Activated effector memory CD4-positive, alpha-beta T cell treated with Interleukin-2 at 50 U/mL for 16 hours (primary cell): ENCODE measurements around the gene CBLIF.
"Not testable (repeated sequence)": the region's sequence is repeated elsewhere in the genome, so short reads cannot be mapped to it uniquely, and the experiment has no call there.

Experiments used
- DNase-seq: peaks from one replicate; pipeline ENCODE4 v3.0.0-alpha.2; 2020

Gene CBLIF

GRCh38 chr11:59846556-59846955 lies 1.3 kb upstream of the CBLIF start:
- DNase-seq = no peak

DNA sequence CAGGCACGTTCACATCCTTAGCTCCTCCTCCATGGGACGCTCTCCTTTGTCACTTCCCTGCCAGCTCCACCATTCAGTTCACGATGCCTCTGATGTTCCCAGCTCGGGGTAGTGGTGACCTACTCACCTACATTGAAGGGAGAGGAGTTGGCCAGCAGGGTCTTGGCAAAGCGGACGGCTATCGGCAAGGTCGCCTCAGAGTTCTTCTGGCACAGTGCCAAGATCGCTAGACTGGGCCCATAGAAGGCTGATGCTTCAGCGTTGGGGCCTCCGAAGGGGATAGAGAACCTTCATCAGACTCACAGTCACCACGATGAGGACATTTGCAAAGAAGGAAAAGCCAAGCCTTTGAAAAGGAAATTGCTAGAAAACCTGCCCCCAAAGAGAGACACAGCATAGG lies 3.0 kb downstream of the CBLIF start:
- no peak for DNase-seq

GRCh38 chr11:59841514-59841913 lies 3.8 kb downstream of the CBLIF start:
- DNase-seq = no peak

- DNase-seq = no peak
These were observed 5.7 kb downstream of the CBLIF start for GRCh38 chr11:59839615-59840014.

- no peak for DNase-seq
These were observed 11.7 kb downstream of the CBLIF start for GRCh38 chr11:59833602-59834001.

GRCh38 chr11:59829358-59829757 lies 15.9 kb downstream of the CBLIF start:
- no peak for DNase-seq

GRCh38 chr11:59822989-59823566 lies 22.2 kb downstream of the CBLIF start:
- DNase-seq = no peak

DNA sequence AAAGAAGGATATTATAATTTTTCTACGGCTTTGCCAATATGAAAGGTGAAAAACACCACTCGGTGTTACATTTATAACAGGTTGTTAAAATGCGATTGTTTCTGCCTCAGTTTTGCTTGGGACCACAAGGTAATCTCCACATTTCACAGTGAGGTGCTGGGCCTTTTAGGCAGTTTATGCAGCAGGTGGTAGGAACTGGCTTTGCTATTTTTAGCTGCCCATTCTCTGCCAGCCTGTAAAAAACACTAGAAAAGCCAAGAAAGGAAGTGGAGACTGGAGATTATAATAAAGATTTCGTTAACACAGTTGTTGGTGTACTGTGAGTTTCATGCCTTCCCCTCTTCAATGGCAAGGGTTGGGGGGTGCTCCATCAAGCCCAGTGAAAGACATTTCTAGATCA lies 26.7 kb downstream of the CBLIF start:
- no peak for DNase-seq

GRCh38 chr11:59816434-59816833 lies 28.9 kb downstream of the CBLIF start:
- DNase-seq = not testable (repeated sequence)

- DNase-seq = no peak
These were observed 29.5 kb downstream of the CBLIF start for GRCh38 chr11:59815754-59816153.

- DNase-seq = no peak
These were observed 31.3 kb downstream of the CBLIF start for GRCh38 chr11:59814021-59814420.

DNA sequence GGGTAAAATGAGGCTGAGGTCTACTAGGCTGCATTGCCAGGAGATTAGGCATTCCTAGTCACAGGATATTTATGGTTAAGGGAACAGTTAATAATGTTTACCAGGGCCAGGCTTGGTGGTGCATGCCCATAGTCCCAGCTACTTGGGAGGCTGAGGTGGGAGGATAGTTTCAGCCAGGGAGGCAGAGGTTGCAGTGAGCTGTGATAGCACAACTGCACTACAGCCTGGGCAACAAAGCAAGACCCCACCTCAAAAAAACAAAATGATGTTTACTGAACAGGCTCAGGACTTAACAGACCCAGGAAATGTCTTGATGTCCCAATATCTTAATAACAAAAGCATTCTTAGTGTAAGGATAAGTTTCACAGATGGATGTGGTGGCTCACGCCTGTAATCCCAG lies 31.9 kb downstream of the CBLIF start:
- no peak for DNase-seq

- no peak for DNase-seq
These were observed 33.1 kb downstream of the CBLIF start for GRCh38 chr11:59812220-59812619.

DNA sequence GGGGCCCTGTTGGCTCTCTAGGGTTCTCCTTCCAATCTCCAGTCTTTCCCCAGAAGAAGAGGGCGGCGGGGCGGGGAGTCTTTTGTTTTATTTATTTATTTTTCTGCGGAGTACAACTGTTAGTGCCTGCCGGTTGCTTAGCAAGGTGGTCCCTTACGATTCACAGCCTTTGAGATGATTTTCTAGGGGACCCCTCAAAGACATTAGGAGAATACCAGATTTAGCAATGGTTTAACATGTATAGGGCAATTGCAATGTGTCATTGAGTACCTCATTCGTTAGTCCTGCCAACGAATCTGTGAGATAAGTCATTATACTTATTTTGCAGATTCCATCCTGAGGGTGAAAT lies 34.4 kb downstream of the CBLIF start:
- no peak for DNase-seq

GRCh38 chr11:59810189-59810910 lies 34.9 kb downstream of the CBLIF start, which contains the start of gene MRPL16:
Gene MRPL16 (minus strand): TSS chr11:59810778. CDS start chr11:59810658, 120 bp downstream.
- peak; percentile 86 for DNase-seq

DNA sequence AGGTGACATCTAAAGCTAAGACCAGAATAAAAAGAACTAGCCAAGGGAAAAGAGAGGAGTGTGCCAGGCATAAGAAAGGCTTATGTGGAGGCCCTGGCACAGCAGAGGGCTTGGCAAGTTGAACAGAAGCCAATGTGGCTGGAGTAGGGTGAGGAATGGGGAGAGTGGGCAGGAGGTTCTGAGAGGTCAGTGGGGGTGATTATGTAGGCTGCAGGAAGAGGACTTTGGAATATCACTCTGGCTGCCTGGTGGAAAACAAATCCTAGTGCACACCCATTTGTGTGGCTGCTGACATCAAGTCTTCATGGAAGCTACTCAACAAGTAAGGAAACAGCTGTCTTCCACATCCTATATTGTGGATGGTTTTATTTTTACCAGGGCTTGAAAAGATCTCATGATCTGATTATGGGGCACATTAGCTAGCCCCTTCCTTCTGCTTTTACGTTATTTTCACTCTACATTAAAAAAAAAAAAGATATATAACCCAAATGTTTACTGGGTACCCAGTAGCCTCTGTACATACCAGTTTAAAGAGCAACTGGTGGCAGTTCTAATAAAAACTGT lies 38.2 kb downstream of the CBLIF start:
- no peak for DNase-seq

DNA sequence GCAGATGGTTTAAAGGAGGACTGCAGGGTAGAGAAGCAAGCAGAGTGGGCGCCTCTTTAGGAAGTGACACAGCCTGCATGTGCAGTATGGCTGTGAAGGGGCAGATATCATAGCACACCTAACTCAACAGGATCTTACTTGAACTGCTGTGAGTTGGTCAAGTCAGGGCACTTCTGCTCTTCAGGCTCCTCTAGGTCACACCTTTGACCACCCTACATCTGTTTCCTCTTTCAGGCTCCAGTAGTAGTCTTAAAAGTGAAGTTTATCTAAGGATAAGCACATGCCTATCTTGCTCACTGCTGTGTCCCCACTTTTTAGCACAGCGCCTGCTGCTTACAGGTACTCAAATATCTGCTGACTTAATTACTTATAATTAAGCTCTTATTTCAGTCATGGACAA lies 41.2 kb downstream of the CBLIF start:
- DNase-seq = no peak

GRCh38 chr11:59802639-59803176 lies 42.6 kb downstream of the CBLIF start:
- DNase-seq = no peak

GRCh38 chr11:59801981-59802638 lies 43.2 kb downstream of the CBLIF start:
- DNase-seq = no peak

- no peak for DNase-seq
These were observed 44.1 kb downstream of the CBLIF start for GRCh38 chr11:59801160-59801706.

- no peak for DNase-seq
These were observed 44.8 kb downstream of the CBLIF start for GRCh38 chr11:59800390-59801025.

GRCh38 chr11:59794417-59794816 lies 50.9 kb downstream of the CBLIF start:
- DNase-seq = no peak

DNA sequence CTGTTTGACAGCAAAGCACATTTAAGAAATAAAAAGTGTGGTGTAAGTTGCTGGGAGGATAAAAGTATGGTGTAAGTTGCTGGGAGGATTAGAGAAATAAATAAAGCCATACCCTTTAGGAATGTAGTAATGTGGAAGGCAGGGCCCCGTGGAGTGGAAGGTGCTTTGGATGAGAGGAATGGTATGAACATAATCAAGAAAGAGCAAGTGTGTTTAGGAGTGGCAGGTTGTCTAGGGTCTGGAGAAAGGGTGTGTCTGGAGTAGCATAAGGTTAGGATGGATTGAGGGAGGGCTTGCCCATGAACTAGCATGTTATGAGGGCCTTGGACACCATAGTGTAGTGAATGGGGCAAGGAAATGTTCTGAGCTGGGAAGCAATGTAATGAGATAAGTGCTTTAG lies 52.8 kb downstream of the CBLIF start:
- no peak for DNase-seq
